Liver (tissue), 9 donors: Measurements from ENCODE around the gene ELF1. TPM values are rescaled to one million over a fixed set of nuclear protein-coding genes. Genes with fewer than 3 reads are reported as not detected.

Source experiments
- DNase-seq: peaks from one replicate; pipeline ENCODE4 v3.0.0-alpha.2; 2017; ENCODE audit warnings: low spot score
- H3K27ac ChIP-seq, 2 donors: one replicate each; pipeline ENCODE4 v1.7.0; 2013; ENCODE audit warnings: inconsistent platforms in 2 of 2, low read length in 2 of 2, control low read depth in 1 of 2, low read depth in 1 of 2, mild to moderate bottlenecking in 1 of 2
- H3K27me3 ChIP-seq, 4 donors: one replicate each; pipeline versions ENCODE4 v1.6.1 to v1.7.0; 2013; ENCODE audit warnings: low read length in 3 of 4, inconsistent platforms in 1 of 4, mild to moderate bottlenecking in 1 of 4, moderate library complexity in 1 of 4; ENCODE audit not compliant: control insufficient read depth in 4 of 4, insufficient read depth in 4 of 4
- H3K36me3 ChIP-seq, 4 donors: one replicate each; pipeline versions ENCODE4 v1.6.1 to v1.7.0; 2013; ENCODE audit warnings: low read length in 3 of 4, mild to moderate bottlenecking in 3 of 4, low read depth in 1 of 4, moderate library complexity in 1 of 4; ENCODE audit not compliant: control insufficient read depth in 4 of 4, insufficient read depth in 3 of 4
- H3K4me1 ChIP-seq, 4 donors: one replicate each; pipeline versions ENCODE4 v1.6.1 to v1.7.0; 2013; ENCODE audit warnings: low read length in 3 of 4, mild to moderate bottlenecking in 3 of 4, moderate library complexity in 1 of 4; ENCODE audit not compliant: control insufficient read depth in 4 of 4, insufficient read depth in 4 of 4
- H3K4me3 ChIP-seq, 3 donors: one replicate each; pipeline versions ENCODE4 v1.6.1 to v1.7.0; 2013; ENCODE audit warnings: low read length in 3 of 3, control low read depth in 1 of 3, low read depth in 1 of 3, mild to moderate bottlenecking in 1 of 3
- H3K9ac ChIP-seq, 2 donors: one replicate each; pipeline ENCODE4 v1.7.0; 2013; ENCODE audit warnings: low read length in 2 of 2, mild to moderate bottlenecking in 2 of 2, moderate library complexity in 2 of 2, control low read depth in 1 of 2, low read depth in 1 of 2
- H3K9me3 ChIP-seq, 4 donors: one replicate each; pipeline versions ENCODE4 v1.6.1 to v1.7.0; 2013; ENCODE audit warnings: low read length in 3 of 4; ENCODE audit not compliant: control insufficient read depth in 4 of 4
- ATF3 ChIP-seq: IDR thresholded peaks from 2 replicates; pipeline ENCODE4 v1.6.1; 2016; ENCODE audit warnings: antibody characterized with exemption
- CTCF ChIP-seq: fragments of 150-350 bp; IDR thresholded peaks from 2 replicates; pipeline ENCODE4 v1.5.1; 2017; ENCODE audit warnings: improper control_type of control experiment, low read depth, low read length; ENCODE audit not compliant: missing input control
- EGR1 ChIP-seq, 2 donors: IDR thresholded peaks; 2 replicates each; pipeline ENCODE4 v1.6.1; 2016 to 2018; ENCODE audit warnings: antibody characterized with exemption in 2 of 2, low read depth in 2 of 2
- FOXA1 ChIP-seq: IDR thresholded peaks from 2 replicates; pipeline ENCODE4 v1.6.1; 2016; ENCODE audit warnings: antibody characterized with exemption
- FOXA2 ChIP-seq: IDR thresholded peaks from 2 replicates; pipeline ENCODE4 v1.6.1; 2016; ENCODE audit warnings: antibody characterized with exemption
- HNF4A ChIP-seq, 2 donors: conservative IDR thresholded peaks; 2 replicates each; pipeline ENCODE4 v1.6.1; 2016; ENCODE audit warnings: antibody characterized with exemption in 2 of 2, mild to moderate bottlenecking in 2 of 2
- HNF4G ChIP-seq: IDR thresholded peaks from 2 replicates; pipeline ENCODE4 v1.6.1; 2016; ENCODE audit warnings: antibody characterized with exemption
- JUND ChIP-seq, 2 donors: IDR thresholded peaks; 2 replicates each; pipeline ENCODE4 v1.6.1; 2016; ENCODE audit warnings: antibody characterized with exemption in 2 of 2
- RAD21 ChIP-seq, 2 donors: IDR thresholded peaks; 2 replicates each; pipeline ENCODE4 v1.6.1; 2016; ENCODE audit warnings: antibody characterized with exemption in 2 of 2, mild to moderate bottlenecking in 2 of 2
- SP1 ChIP-seq: IDR thresholded peaks from 2 replicates; pipeline ENCODE4 v1.6.1; 2018; ENCODE audit warnings: antibody characterized with exemption, mild to moderate bottlenecking
- TAF1 ChIP-seq: conservative IDR thresholded peaks from 2 replicates; pipeline ENCODE4 v1.6.1; 2016; ENCODE audit warnings: antibody characterized with exemption, mild to moderate bottlenecking
- ZBTB33 ChIP-seq: IDR thresholded peaks from 2 replicates; pipeline ENCODE4 v1.6.1; 2016; ENCODE audit warnings: antibody characterized with exemption
- WGBS: extraction: QIAGEN DNeasy Blood & Tissue Kit; methylation state at CpG from one replicate; pipeline ENCODE4 v1.1.7; 2013; 5-methylcytosine and 5-hydroxymethylcytosine counted together
- polyA plus RNA-seq, 2 donors: library from polyadenylated mRNA; stranded (reverse) in 1 of 2; unstranded in 1 of 2; fragments of 200-250 nt in 1 of 2; fragments of >200 nt in 1 of 2; fragmentation: Nextera tagmentation in 1 of 2; extraction: Ambion mirVana in 1 of 2; gene quantifications; one replicate each; pipeline versions ENCODE4 v1.2.1 to v1.2.3, GENCODE V29; 2013 to 2015
- total RNA-seq, 2 donors: library from RNA; depleted of rRNA; stranded (reverse); fragments of >200 nt; gene quantifications; one replicate each; pipeline ENCODE4 v1.2.3, GENCODE V29; 2014
- donor health status: healthy.
- donor health status: healthy.
- donor health status: healthy.
- donor health status: healthy.
- donor health status: healthy.

The ELF1 gene
- total and polyA plus RNA-seq, 4 donors, result 15.3 to 57.2 (median 26.5) TPM

- Histone ChIP-seq H3K4me1 (peaks cover 9 to 27% (median 17%) of the 10 kb centered on the region in 4 donors), H3K9me3 (no peaks in the 10 kb centered on the region), H3K4me3 (no peak overlapping the region), H3K9ac (no peak overlapping the region), H3K27ac (peak overlapping the region in 1 of 2 donors; percentile 32), H3K36me3 (no peaks in the 10 kb centered on the region), H3K27me3 (no peaks in the 10 kb centered on the region)
- WGBS, result 58% methylated on average over 4 of the region's 4 CpGs
- DNase-seq, result no peak
- TF ChIP-seq ZBTB33 (no peak), ATF3 (no peak), TAF1 (no peak), SP1 (no peak), HNF4A (conservative IDR thresholded peaks at IDR 0.05) (no peak), HNF4G (no peak), CTCF (no peak), RAD21 (IDR thresholded peaks at IDR 0.05) (no peak)
These were observed 14.0 kb downstream of the ELF1 start for GRCh38 chr13:41004875-41005693.

- H3K27ac ChIP-seq, result no peak overlapping the region
- no peak for TF ChIP-seq TAF1
- no peak for TF ChIP-seq FOXA1
- no peak for TF ChIP-seq HNF4A (conservative IDR thresholded peaks at IDR 0.05)
- TF ChIP-seq ATF3, result no peak
- no peak for TF ChIP-seq FOXA2
- no peak for TF ChIP-seq CTCF
- no peak for TF ChIP-seq EGR1 (IDR thresholded peaks at IDR 0.05; ENCODE audit: low read depth in 2 of 2)
- no peak for TF ChIP-seq JUND (IDR thresholded peaks at IDR 0.05)
- DNase-seq, result no peak
- H3K4me3 ChIP-seq, result no peak overlapping the region
- H3K9me3 ChIP-seq, result no peaks in the 10 kb centered on the region
- 90% methylated on average over 2 of the region's 2 CpGs for WGBS
- H3K27me3 ChIP-seq, result no peaks in the 10 kb centered on the region
- peaks cover 0 to 3% (median 0%) of the 10 kb centered on the region in 4 donors for H3K36me3 ChIP-seq
- peaks cover 7 to 12% (median 9%) of the 10 kb centered on the region in 4 donors for H3K4me1 ChIP-seq
- no peak overlapping the region for H3K9ac ChIP-seq
These were observed 16.5 kb downstream of the ELF1 start for GRCh38 chr13:41002606-41003005.
